Mesodermal cell (in vitro differentiated cells): ENCODE results near the gene FBXO46.
"Not testable (repeated sequence)": the region's sequence is repeated elsewhere in the genome, so short reads cannot be mapped to it uniquely, and the experiment has no call there.

Source experiments
- H3K27ac ChIP-seq: 2 replicates; pipeline ENCODE4 v1.7.0; 2013; ENCODE audit warnings: mild to moderate bottlenecking, low read depth, low read length, moderate library complexity; ENCODE audit not compliant: severe bottlenecking
- H3K36me3 ChIP-seq: 2 replicates; pipeline ENCODE4 v1.7.1; 2013; ENCODE audit warnings: mild to moderate bottlenecking, low read length, moderate library complexity; ENCODE audit not compliant: control insufficient read depth, insufficient read depth
- H3K4me1 ChIP-seq: one replicate; pipeline ENCODE4 v1.7.1; 2013; ENCODE audit warnings: mild to moderate bottlenecking, low read length; ENCODE audit not compliant: insufficient read depth, control insufficient read depth, poor library complexity, severe bottlenecking
- H3K4me3 ChIP-seq: 2 replicates; pipeline ENCODE4 v1.7.0; 2013; ENCODE audit warnings: low read length, control low read depth, mild to moderate bottlenecking; ENCODE audit not compliant: insufficient read depth, poor library complexity, severe bottlenecking; ENCODE audit errors: extremely low read depth
- H3K9me3 ChIP-seq: 2 replicates; pipeline ENCODE4 v1.7.1; 2013; ENCODE audit warnings: mild to moderate bottlenecking, low read length, moderate library complexity; ENCODE audit not compliant: control insufficient read depth
- WGBS, 2 experiments: methylation state at CpG; one replicate each; pipeline ENCODE4 v1.1.5; 2013; ENCODE audit warnings: missing lambda C conversion rate in 2 of 2; ENCODE audit not compliant: insufficient coverage in 2 of 2; 5-methylcytosine and 5-hydroxymethylcytosine counted together

Gene FBXO46

DNA sequence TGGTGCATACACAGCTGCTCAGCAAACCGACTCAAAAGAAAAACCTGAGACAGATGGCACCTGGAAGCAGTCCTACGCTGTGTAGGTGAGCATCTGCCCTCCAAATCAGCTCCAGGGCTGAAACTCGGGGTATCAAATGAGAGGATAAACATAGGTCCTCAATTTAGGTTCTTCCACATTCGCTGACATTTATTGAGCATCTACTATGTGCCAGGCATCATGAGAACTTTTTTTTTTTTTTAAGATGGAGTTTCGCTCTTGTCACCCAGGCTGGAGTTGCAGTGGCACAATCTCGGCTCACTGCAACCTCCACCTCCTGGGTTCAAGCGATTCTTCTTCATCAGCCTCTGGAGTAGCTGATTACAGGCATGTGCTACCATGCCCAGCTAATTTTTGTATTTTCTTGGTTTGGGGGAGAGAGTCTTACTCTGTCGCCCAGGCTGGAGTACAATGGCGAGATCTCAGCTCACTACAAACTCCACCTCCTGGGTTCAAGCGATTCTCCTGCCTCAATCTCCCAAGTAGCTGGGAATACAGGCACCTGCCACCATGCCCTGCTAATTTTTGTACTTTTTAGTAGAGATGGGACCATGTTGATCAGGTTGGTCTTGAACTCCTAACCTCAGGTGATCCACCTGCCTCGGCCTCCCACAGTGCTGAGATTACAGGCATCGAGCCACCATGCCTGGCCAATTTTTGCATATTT, 24.8 kb downstream of the FBXO46 start:
- Histone ChIP-seq H3K4me3 (no peak overlapping the region), H3K36me3 (peaks cover 63% of the 10 kb centered on the region), H3K4me1 (no peaks in the 10 kb centered on the region), H3K27ac (no peak overlapping the region), H3K9me3 (no peaks in the 10 kb centered on the region)
- WGBS, 2 experiments, result 85% methylated on average over 8 to 11 of the region's 12 CpGs

DNA sequence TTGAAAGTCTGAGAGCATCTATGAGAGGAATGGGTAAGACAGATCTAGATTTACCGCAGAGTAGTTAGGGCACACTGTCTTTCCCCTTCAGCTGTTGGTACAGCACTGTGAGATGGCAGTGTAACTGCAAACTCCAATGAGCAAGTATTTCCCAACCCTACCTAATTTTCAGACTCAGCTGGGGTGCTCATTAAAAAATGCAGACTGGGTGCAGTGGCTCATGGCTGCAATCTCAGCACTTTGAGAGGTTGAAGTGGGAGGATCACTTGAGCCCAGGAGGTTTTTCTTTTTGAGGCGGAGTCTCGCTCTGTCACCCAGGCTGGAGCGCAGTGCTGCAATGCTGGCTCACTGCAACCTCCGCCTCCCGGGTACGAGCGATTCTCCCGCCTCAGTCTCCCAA, 25.6 kb downstream of the FBXO46 start:
- WGBS, 2 experiments, result 76 to 83% methylated on average over 8 to 9 of the region's 9 CpGs
- H3K4me3 ChIP-seq, result no peak overlapping the region
- H3K36me3 ChIP-seq, result peaks cover 63% of the 10 kb centered on the region
- H3K27ac ChIP-seq, result no peak overlapping the region
- H3K4me1 ChIP-seq, result no peaks in the 10 kb centered on the region
- no peaks in the 10 kb centered on the region for H3K9me3 ChIP-seq

DNA sequence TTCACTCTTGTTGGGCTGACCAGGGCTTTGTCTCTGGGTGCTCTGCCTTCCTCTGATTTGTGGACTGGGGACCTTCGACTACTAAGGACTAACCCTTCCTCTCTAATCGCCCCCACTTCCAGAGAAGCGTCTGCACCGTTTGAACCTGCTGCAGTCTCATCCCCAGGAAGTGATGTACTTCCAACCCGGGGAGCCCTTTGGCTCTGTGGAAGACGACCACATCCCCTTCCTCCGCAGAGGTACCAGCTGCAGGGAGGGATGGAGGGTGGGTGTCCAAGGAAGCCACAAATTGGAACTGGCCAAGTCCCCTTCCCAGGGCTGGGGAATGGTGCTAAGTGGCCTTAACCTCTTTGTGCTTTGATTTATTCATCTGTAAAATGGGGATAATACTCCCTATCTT, 29.0 kb downstream of the FBXO46 start:
- H3K4me3 ChIP-seq, result no peak overlapping the region
- no peaks in the 10 kb centered on the region for H3K4me1 ChIP-seq
- no peak overlapping the region for H3K27ac ChIP-seq
- no peaks in the 10 kb centered on the region for H3K9me3 ChIP-seq
- H3K36me3 ChIP-seq, result peaks cover 64% of the 10 kb centered on the region
- 93 to 94% methylated on average over 4 to 7 of the region's 7 CpGs for WGBS, 2 experiments

DNA sequence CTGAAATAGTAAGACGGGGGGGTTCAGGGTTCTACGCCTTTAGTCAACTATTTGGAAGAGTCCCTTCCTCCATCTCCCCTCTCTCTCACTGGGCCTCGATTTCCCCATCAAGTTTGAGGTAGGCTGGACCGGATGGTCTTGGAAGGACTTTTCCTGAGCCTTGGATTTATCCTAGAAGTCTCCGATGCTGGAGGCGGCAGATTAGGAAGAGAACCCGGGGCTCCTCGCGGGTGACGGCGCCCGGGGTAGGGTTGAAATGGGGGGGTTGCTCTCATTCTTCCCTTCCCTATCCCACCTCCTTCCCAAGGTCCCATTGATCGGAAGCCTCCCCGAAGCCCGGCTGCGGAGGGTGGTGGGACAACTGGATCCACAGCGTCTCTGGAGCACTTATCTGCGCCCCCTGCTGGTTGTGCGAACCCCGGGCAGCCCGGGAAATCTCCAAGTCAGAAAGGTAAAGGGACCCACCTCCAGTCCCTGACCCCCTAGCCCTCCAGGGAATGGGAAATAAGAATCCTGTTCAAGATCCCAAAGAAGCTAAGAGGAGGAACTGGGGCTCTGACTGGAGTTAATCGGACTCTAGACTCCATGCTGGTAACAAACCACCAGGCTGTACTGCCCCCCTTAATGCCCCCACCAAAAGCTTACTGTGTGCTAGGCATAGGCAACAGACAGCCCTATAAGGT, 37.4 kb downstream of the FBXO46 start:
- no peaks in the 10 kb centered on the region for H3K9me3 ChIP-seq
- peaks cover 58% of the 10 kb centered on the region for H3K36me3 ChIP-seq
- peak overlapping the region; percentile 93 for H3K4me3 ChIP-seq
- H3K27ac ChIP-seq, result peak overlapping the region; percentile 94
- peaks cover 5% of the 10 kb centered on the region for H3K4me1 ChIP-seq
- WGBS, 2 experiments, result 0 to 2% methylated on average over 7 of the region's 22 CpGs

DNA sequence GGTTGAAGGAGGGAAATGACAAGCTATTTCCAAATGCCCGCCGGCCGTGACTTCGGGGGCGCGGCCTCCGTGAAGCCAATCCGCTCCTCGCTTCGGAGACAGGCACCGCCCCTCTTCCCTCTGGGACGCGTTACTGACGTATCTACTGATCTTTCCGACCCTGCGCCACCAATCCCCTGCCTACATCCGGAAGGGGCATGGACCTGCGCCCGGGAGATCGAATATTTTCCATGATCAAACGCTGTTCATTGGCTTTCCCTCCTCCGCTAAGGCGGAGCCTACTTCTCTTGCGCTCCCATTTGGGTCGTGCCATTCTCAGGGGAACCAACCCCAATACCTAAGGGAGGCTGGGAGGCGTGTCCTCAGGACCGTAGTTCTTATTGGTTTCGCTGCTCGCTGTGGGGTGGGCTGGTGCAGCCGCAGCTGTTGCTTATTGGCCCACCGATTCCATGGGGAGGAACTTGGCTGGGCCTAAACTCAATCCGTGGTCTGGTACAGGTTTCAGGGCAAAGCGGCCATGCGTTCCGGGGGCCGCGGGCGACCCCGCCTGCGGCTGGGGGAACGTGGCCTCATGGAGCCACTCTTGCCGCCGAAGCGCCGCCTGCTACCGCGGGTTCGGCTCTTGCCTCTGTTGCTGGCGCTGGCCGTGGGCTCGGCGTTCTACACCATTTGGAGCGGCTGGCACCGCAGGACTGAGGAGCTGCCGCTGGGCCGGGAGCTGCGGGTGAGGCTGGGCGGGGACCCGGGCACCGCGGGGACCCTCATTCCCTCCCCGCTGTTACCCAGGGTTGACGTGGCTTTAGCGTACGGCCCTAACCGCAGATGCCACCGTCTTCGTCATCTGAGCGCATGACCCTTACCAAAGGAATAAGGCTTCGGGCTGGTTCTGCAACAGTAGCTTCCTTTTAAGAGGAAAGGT, 38.2 kb downstream of the FBXO46 start, which contains the start of gene QPCTL:
TSS of gene QPCTL (plus strand) at position 480 of the 919 bp plus-strand sequence. CDS start at position 518, 38 bp downstream.
- H3K4me1 ChIP-seq, result peaks cover 5% of the 10 kb centered on the region
- H3K36me3 ChIP-seq, result peaks cover 58% of the 10 kb centered on the region
- H3K9me3 ChIP-seq, result no peaks in the 10 kb centered on the region
- H3K4me3 ChIP-seq, result peak within 1 kb of the TSS; percentile 93
- peak within 1 kb of the TSS; percentile 94 for H3K27ac ChIP-seq
- 0 to 1% methylated on average over 64 to 66 of the region's 70 CpGs for WGBS, 2 experiments

DNA sequence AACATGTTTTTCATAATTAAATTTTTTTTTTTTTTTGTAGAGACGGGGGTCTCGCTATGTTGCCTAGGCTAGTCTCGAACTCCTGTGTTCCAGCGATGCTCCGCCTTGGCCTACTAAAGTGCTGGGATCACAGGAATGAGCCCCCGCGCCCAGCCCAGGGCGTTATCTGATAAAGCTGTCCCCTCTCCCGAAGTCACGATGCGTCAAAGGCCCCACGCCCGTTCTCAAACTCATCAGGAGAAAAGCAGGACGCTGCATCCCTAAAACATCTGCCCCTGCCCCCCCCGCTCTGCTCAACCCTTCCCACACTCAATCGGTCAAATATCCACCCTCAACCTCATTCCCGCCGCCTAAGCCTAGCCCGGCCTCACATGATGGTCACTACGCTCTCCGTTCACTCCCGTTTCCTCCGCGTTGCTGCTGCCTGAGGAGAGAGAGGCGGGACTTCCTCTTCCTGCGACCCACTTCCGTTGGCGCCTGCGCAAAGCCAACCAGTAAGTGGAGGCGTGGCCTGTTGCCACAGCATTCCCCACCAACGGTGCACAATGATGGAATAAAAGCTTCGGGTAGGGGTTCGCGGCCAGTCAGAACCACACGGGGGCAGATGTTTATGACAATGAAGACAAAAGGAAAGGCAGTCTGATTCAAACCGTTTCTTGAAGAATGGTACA, 39.0 kb downstream of the FBXO46 start, which contains the start of gene SNRPD2:
TSS of gene SNRPD2 (minus strand) at position 438 of the 671 bp plus-strand sequence. CDS start at position 373, 65 bp downstream.
- peak within 1 kb of the TSS; percentile 94 for H3K27ac ChIP-seq
- H3K4me1 ChIP-seq, result peaks cover 5% of the 10 kb centered on the region
- no peaks in the 10 kb centered on the region for H3K9me3 ChIP-seq
- peaks cover 60% of the 10 kb centered on the region for H3K36me3 ChIP-seq
- WGBS, 2 experiments, result 0 to 2% methylated on average over 30 to 34 of the region's 36 CpGs
- H3K4me3 ChIP-seq, result peak within 1 kb of the TSS; percentile 93

DNA sequence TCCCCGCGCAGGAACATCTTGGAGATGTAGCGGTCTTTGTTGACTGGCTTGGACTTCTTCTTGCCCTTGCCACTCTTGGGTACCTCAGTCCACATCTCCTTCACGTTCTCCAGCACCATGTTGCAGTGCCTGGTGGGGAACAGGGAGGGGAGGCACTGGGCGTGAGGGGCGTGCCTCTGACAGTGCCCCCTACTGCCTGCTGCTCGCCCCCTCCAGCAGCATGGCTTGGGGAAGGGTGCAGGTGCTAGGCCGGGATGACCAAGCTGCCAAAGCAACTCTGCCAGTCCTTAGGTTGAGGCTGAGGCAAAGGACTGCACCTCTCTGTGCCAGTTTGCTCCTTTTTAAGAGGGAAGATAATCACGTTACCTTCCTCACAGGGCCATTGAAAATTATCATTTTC, 43.1 kb downstream of the FBXO46 start:
- 95 to 100% methylated on average over 3 to 8 of the region's 9 CpGs for WGBS, 2 experiments
- Histone ChIP-seq H3K4me1 (no peaks in the 10 kb centered on the region), H3K36me3 (peaks cover 57% of the 10 kb centered on the region), H3K9me3 (no peaks in the 10 kb centered on the region), H3K27ac (no peak overlapping the region), H3K4me3 (no peak overlapping the region)

DNA sequence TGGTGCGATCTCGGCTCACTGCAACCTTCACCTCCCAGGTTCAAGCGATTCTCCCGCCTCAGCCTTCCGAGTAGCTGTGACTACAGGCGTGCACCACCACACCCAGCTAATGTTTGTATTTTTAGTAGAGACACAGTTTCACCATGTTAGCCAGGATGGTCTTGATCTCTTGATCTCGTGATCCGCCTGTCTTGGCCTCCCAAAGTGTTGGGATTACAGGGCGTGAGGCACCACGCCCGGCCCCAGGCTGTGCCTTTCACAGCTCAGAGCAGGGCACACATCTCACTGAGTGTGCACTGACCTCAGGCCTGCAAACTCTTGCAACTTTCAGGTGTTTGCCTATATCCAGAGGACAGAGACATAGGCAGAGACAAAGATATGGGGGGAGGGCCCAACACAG, 45.7 kb downstream of the FBXO46 start:
- H3K9me3 ChIP-seq, H3K4me1 ChIP-seq, H3K4me3 ChIP-seq, H3K27ac ChIP-seq: not testable (repeated sequence)
- WGBS, 2 experiments, result 89% methylated on average over 8 to 11 of the region's 11 CpGs
- peaks cover 57% of the 10 kb centered on the region for H3K36me3 ChIP-seq

DNA sequence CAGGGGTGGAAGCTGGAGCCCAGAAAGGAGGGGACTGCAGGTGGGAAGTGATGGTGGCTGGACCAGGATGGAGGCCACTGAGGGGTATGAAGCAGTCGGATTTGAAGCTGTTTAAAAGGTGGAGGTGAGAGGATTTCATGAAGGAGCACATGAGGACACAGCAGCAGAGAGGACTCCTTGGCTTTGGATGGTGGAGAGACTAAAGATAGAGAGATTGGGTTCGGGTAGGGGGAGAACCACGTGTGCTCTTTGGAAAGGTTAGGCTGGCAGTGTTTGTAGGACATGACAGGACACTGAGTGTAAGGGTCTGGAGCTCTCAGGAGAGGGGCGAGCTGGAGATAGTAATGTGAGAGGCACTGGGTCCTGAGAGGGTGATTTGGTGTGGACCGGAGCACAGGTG, 47.8 kb downstream of the FBXO46 start:
- no peak overlapping the region for H3K27ac ChIP-seq
- 87 to 89% methylated on average over 4 to 5 of the region's 5 CpGs for WGBS, 2 experiments
- H3K36me3 ChIP-seq, result peaks cover 40% of the 10 kb centered on the region
- H3K9me3 ChIP-seq, result no peaks in the 10 kb centered on the region
- no peak overlapping the region for H3K4me3 ChIP-seq
- peaks cover 7% of the 10 kb centered on the region for H3K4me1 ChIP-seq

DNA sequence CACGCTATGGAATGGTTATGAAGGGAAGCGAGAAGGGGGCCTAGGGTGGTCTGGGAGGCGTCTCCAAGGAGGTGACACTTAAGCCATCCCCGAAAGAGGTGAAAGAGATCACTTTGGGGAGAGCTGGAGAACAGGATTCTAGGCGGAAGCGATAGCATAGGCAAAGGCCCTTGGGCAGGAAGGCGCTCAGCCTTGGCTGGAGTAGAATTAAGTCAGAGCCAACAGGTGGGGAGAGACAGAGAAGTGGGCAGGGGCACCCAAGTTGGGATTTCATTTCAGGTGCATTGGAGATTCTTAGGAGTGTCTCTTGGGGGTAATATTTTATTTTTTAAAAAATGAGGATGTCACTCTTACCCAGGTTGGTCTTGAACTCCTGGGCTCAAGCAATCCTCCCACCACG, 48.6 kb downstream of the FBXO46 start:
- no peaks in the 10 kb centered on the region for H3K9me3 ChIP-seq
- 87 to 89% methylated on average over 6 to 8 of the region's 8 CpGs for WGBS, 2 experiments
- peaks cover 32% of the 10 kb centered on the region for H3K36me3 ChIP-seq
- H3K4me3 ChIP-seq, result no peak overlapping the region
- H3K4me1 ChIP-seq, result peaks cover 9% of the 10 kb centered on the region
- no peak overlapping the region for H3K27ac ChIP-seq
